HFFc6 (cell line): Measurements from ENCODE around the gene ORAI1. TPM values are rescaled to one million over a fixed set of nuclear protein-coding genes. Genes with fewer than 3 reads are reported as not detected.
A peak's percentile ranks its signal among the peaks of the same experiment; 100 is the strongest.
"Not testable (repeated sequence)": the region's sequence is repeated elsewhere in the genome, so short reads cannot be mapped to it uniquely, and the experiment has no call there.

ENCODE experiments used
- DNase-seq: peaks from one replicate; pipeline ENCODE4 v3.0.0-alpha.2; 2018
- H3K27ac Mint-ChIP-seq: 2 replicates; pipeline ENCODE4 v1.8.0; 2020; ENCODE audit warnings: mild to moderate bottlenecking, mixed read lengths
- H3K27me3 Mint-ChIP-seq: 2 replicates; pipeline ENCODE4 v1.8.0; 2021; ENCODE audit warnings: mild to moderate bottlenecking, moderate library complexity, mixed read lengths; ENCODE audit not compliant: insufficient read depth
- H3K36me3 Mint-ChIP-seq: 2 replicates; pipeline ENCODE4 v1.8.0; 2021; ENCODE audit warnings: low read depth, mixed read lengths
- H3K4me1 Mint-ChIP-seq: 2 replicates; pipeline ENCODE4 v1.8.0; 2020; ENCODE audit warnings: low read depth, mixed read lengths
- H3K4me3 Mint-ChIP-seq: 2 replicates; pipeline ENCODE4 v1.8.0; 2020; ENCODE audit warnings: mild to moderate bottlenecking, moderate library complexity, mixed read lengths
- H3K9me3 Mint-ChIP-seq: 2 replicates; pipeline ENCODE4 v1.8.0; 2020; ENCODE audit warnings: mild to moderate bottlenecking, mixed read lengths
- CTCF ChIP-seq: fragments of 200-600 bp; sonication (generic); IDR thresholded peaks from 2 replicates; pipeline ENCODE4 v1.5.0; 2021; ENCODE audit warnings: antibody characterized with exemption, mild to moderate bottlenecking
- total RNA-seq, 6 experiments: library from RNA; stranded (reverse); fragmentation: NEBNext Ultra II Directional; extraction: Animal tissue kit (Norgen Biotek cat#: 25700); gene quantifications; 2 replicates in 1 of 6; 3 replicates in 5 of 6; pipeline ENCODE4 v1.2.3, GENCODE V29; 2021

Gene ORAI1
- total RNA-seq, 6 experiments from 2014 or later: 18.5 to 25.7 (median 22.0) TPM

GRCh38 chr12:121582583-121583333 is 43.6 kb upstream of the ORAI1 start:
- H3K27me3 Mint-ChIP-seq: peaks cover 1% of the 10 kb centered on the region; the same call in 1 of the 2 replicates
- peaks cover 28% of the 10 kb centered on the region for H3K4me1 Mint-ChIP-seq
- no peaks in the 10 kb centered on the region for H3K9me3 Mint-ChIP-seq
- peak overlapping the region; percentile 92 for H3K4me3 Mint-ChIP-seq
- peak overlapping the region; percentile 92 for H3K27ac Mint-ChIP-seq
- DNase-seq: no peak
- no peak for TF ChIP-seq CTCF
- H3K36me3 Mint-ChIP-seq: no peaks in the 10 kb centered on the region

GRCh38 chr12:121583334-121583661 is 43.0 kb upstream of the ORAI1 start:
- peaks cover 27% of the 10 kb centered on the region for H3K4me1 Mint-ChIP-seq
- not testable (repeated sequence) for H3K27ac Mint-ChIP-seq, H3K27me3 Mint-ChIP-seq, H3K4me3 Mint-ChIP-seq, H3K36me3 Mint-ChIP-seq, H3K9me3 Mint-ChIP-seq, DNase-seq

GRCh38 chr12:121584885-121585284 is 41.4 kb upstream of the ORAI1 start:
- not testable (repeated sequence) for H3K36me3 Mint-ChIP-seq, H3K27me3 Mint-ChIP-seq, H3K27ac Mint-ChIP-seq, H3K4me3 Mint-ChIP-seq, H3K9me3 Mint-ChIP-seq, DNase-seq
- peaks cover 27% of the 10 kb centered on the region for H3K4me1 Mint-ChIP-seq

- H3K36me3 Mint-ChIP-seq: 0 out of 2 replicates have a peak, but pooled peaks cover under 1% of the 10 kb centered on the region
- peak overlapping the region; percentile 81 for H3K4me3 Mint-ChIP-seq
- DNase-seq: peak; percentile 62
- H3K27me3 Mint-ChIP-seq: no peaks in the 10 kb centered on the region
- H3K4me1 Mint-ChIP-seq: peaks cover 22% of the 10 kb centered on the region
- TF ChIP-seq CTCF: no peak
- H3K27ac Mint-ChIP-seq: peak overlapping the region; percentile 94
- H3K9me3 Mint-ChIP-seq: no peaks in the 10 kb centered on the region
These were observed 35.7 kb upstream of the ORAI1 start for GRCh38 chr12:121590476-121591143.

- Mint-ChIP-seq H3K36me3 (0 out of 2 replicates have a peak, but pooled peaks cover 4% of the 10 kb centered on the region), H3K27me3 (no peaks in the 10 kb centered on the region), H3K4me1 (peaks cover 22% of the 10 kb centered on the region), H3K9me3 (no peaks in the 10 kb centered on the region), H3K4me3 (no peak overlapping the region), H3K27ac (no peak overlapping the region)
- no peak for TF ChIP-seq CTCF
- DNase-seq: no peak
These were observed 34.0 kb upstream of the ORAI1 start for GRCh38 chr12:121592320-121592719.

GRCh38 chr12:121595520-121595919 is 30.8 kb upstream of the ORAI1 start:
- Mint-ChIP-seq H3K36me3 (0 out of 2 replicates have a peak, but pooled peaks cover 4% of the 10 kb centered on the region), H3K27me3 (no peaks in the 10 kb centered on the region), H3K27ac (no peak overlapping the region), H3K4me3 (no peak overlapping the region), H3K4me1 (peaks cover 16% of the 10 kb centered on the region), H3K9me3 (no peaks in the 10 kb centered on the region)
- no peak for DNase-seq
- no peak for TF ChIP-seq CTCF
